Lower leg skin (tissue), 4 donors: ENCODE results near the gene MRPS12. TPM values are rescaled to one million over a fixed set of nuclear protein-coding genes. Genes with fewer than 3 reads are reported as not detected.
"Not testable (repeated sequence)": the region's sequence is repeated elsewhere in the genome, so short reads cannot be mapped to it uniquely, and the experiment has no call there.

ENCODE experiments used
- DNase-seq, 2 donors: peaks; one replicate each; pipeline ENCODE4 v3.0.0-alpha.2; 2019; ENCODE audit warnings: low spot score in 2 of 2
- H3K4me3 ChIP-seq: fragments of 200-600 bp; sonication (generic); 2 replicates; pipeline ENCODE4 v1.5.1; 2017; ENCODE audit warnings: mild to moderate bottlenecking, low read depth; ENCODE audit not compliant: poor library complexity, severe bottlenecking
- POLR2A ChIP-seq, 2 donors: fragments of 450-650 bp; IDR thresholded peaks; one replicate each; pipeline ENCODE4 v1.6.1; 2016 to 2017; ENCODE audit warnings: antibody characterized with exemption in 2 of 2, mild to moderate bottlenecking in 1 of 2, moderate library complexity in 1 of 2
- WGBS, 2 donors: methylation state at CpG; one replicate each; pipeline ENCODE4 v1.1.5; 2018; 5-methylcytosine and 5-hydroxymethylcytosine counted together
- intact Hi-C: fragments of 100-400 bp; cut with DNase I; formaldehyde crosslinking; loops from one replicate; pipeline ENCODE4 v1.15.0; 2023; ENCODE audit warnings: low total_unique reads
- total RNA-seq, 4 donors: library from RNA; depleted of rRNA; stranded (reverse); fragments of >200 nt; gene quantifications; one replicate each; pipeline ENCODE4 v1.1.0, GENCODE V29; 2016
- TF ChIP-seq, protein P1 (sequence below), 3 donors: fragments of 450-650 bp; IDR thresholded peaks; one replicate each; pipeline ENCODE4 v1.5.1; 2016; ENCODE audit warnings: antibody characterized with exemption in 3 of 3, mild to moderate bottlenecking in 3 of 3, moderate library complexity in 2 of 3

MRPS12 gene
- total RNA-seq, 4 donors from 2014 or later = 26.8 to 31.8 (median 30.0) TPM

DNA sequence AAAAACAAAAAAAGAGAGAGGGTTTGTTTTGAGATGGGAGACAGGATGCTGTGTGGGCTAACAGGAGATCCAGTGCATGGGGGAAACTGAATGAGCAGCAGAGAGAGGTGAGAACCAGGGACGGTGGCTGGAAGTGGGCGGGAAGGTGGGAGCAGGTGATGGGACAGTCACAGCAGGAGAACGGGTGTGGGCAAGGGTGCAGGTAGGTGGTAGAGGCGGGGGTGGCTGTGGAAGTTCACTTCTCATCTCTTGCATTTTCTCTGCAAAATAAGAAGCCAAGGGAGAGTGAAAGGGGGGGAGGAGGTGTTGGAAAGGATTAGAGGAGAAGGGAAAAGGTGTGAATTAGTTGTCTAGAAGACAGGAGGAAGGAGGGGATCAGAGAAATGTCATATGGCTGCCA lies 22.9 kb downstream of the MRPS12 start:
- TF ChIP-seq POLR2A (IDR thresholded peaks at IDR 0.05) = no peak
- TF ChIP-seq, protein P1, sequence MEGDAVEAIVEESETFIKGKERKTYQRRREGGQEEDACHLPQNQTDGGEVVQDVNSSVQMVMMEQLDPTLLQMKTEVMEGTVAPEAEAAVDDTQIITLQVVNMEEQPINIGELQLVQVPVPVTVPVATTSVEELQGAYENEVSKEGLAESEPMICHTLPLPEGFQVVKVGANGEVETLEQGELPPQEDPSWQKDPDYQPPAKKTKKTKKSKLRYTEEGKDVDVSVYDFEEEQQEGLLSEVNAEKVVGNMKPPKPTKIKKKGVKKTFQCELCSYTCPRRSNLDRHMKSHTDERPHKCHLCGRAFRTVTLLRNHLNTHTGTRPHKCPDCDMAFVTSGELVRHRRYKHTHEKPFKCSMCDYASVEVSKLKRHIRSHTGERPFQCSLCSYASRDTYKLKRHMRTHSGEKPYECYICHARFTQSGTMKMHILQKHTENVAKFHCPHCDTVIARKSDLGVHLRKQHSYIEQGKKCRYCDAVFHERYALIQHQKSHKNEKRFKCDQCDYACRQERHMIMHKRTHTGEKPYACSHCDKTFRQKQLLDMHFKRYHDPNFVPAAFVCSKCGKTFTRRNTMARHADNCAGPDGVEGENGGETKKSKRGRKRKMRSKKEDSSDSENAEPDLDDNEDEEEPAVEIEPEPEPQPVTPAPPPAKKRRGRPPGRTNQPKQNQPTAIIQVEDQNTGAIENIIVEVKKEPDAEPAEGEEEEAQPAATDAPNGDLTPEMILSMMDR (IDR thresholded peaks at IDR 0.05) = no peak
- no peak for DNase-seq
- WGBS, 2 donors = 77 to 79% methylated on average over 4 of the region's 4 CpGs
- no peak overlapping the region for H3K4me3 ChIP-seq
- intact Hi-C loops = no loop called here

DNA sequence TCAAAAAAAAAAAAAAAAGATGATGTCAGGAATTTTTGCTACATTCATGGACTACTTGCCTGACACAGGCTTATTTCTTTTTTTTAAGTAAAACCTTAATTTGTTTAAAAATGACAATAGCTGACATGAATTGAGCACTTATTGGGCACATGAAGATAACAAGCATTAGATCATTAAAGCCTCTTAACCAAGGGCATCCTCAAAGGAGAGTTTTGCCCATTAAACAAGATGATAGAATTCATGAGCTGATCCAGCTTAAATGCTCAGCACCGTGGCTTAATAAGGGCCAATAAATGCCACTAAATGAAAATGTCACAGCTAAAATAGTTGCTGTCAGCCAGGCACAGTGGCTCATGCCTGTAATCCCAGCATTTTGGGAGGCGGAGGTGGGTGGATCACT lies 25.5 kb downstream of the MRPS12 start:
- TF ChIP-seq, protein P1 (IDR thresholded peaks at IDR 0.05) = no peak
- TF ChIP-seq POLR2A (IDR thresholded peaks at IDR 0.05) = no peak
- WGBS, 2 donors = 87 to 89% methylated on average over 2 of the region's 2 CpGs
- no peak for DNase-seq
- no peak overlapping the region for H3K4me3 ChIP-seq
- intact Hi-C loops = no loop called here

DNA sequence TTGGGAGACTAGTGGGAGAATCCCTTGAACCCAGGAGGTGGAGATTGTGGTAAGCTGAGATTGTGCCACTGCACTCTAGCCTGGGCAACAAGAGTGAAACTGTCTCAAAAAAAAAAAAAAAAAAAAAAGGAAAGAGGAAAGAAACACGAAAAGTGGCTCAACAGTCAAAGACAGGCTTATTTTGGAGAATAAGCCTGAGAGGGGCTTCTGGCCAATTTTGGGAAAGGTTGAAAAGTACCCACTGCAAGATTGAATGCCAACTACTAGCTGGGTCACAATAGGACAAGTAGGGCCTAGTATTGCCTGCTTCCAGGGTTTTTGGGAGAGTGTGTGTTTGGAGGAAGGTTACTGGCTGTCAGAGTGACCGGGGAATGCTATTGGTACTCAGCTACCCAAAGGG lies 27.6 kb downstream of the MRPS12 start:
- no peak for DNase-seq
- TF ChIP-seq, protein P1 (IDR thresholded peaks at IDR 0.05) = no peak
- no peak for TF ChIP-seq POLR2A (IDR thresholded peaks at IDR 0.05)
- intact Hi-C loops = no loop called here
- WGBS, 2 donors = 90 to 93% methylated on average over 2 of the region's 2 CpGs
- H3K4me3 ChIP-seq = no peak overlapping the region

DNA sequence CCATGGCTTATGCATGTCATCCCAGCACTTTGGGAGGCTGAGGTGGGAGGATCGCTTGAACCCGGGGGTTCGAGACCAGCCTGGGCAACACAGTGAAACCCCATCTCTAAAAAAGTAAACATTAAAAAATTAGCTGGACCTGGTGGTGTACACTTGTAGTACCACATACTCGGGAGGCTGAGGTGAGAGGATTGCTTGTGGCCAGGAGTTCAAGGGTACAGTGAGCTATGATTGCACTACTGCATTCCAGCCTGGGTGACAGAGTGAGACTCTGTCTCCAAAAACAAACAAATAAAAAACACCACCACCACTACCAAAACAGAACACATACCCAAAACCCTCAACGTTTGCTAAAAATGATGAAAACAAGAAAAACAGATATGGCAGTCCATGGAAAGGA lies 28.9 kb downstream of the MRPS12 start:
- intact Hi-C loops = loop anchor here (5.0 to 10.0 kb wide), 2 partner anchors 85 to 368 kb away; no protein-coding TSS in a partner anchor
- no peak for DNase-seq
- 88 to 89% methylated on average over 5 of the region's 5 CpGs for WGBS, 2 donors
- TF ChIP-seq POLR2A (IDR thresholded peaks at IDR 0.05) = no peak
- TF ChIP-seq, protein P1 (IDR thresholded peaks at IDR 0.05) = no peak
- no peak overlapping the region for H3K4me3 ChIP-seq

DNA sequence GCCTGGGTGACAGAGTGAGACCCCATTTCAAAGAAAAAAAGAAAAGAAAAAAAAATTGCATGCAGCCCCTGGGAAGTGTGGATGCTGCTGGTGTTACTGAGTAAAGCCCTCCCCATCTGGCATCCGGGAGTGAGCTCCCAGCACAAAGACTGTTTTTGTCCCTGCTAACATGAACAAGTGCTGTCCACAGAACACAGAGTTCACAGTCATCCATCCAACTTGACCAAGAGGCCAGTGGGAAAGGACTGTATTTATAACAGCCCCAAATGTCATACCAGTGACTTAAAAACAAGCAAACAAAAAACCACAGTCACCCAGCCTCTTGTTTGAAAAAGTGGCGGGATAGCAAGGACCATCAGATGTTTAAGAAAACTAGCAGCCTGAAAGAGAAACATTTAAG lies 34.0 kb downstream of the MRPS12 start:
- no peak for DNase-seq
- 85 to 95% methylated on average over 2 of the region's 2 CpGs for WGBS, 2 donors

DNA sequence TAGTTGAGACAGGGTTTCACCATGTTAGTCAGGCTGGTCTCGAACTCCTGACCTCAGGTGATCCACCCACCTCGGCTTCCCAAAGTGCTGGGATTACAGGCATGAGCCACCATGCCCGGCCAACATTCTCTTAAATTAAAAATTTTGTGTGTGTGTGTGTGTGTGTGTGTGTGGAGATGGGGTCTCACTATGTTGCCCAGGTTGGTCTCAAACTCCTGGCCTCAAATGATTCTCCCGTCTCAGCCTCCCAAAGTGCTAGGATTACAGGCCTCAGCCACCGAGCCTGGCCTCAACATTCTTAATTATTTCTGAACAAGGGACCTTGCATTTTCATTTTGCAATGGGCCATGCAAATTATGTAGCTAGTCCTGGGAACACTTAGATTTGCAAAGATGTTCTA lies 35.4 kb downstream of the MRPS12 start:
- intact Hi-C loops = loop anchor here (10.0 kb wide), 1 partner anchor 79 kb away; no protein-coding TSS in a partner anchor
- DNase-seq, H3K4me3 ChIP-seq: not testable (repeated sequence)
- WGBS, 2 donors = 92 to 98% methylated on average over 5 of the region's 5 CpGs

More for the DNA sequence above, 34.0 kb downstream of the MRPS12 start:
- TF ChIP-seq POLR2A (IDR thresholded peaks at IDR 0.05) = no peak
- TF ChIP-seq, protein P1 (IDR thresholded peaks at IDR 0.05) = no peak
- H3K4me3 ChIP-seq = no peak overlapping the region
- intact Hi-C loops = loop anchor here (5.0 to 10.0 kb wide), 2 partner anchors 80 to 363 kb away; no protein-coding TSS in a partner anchor
